HepG2 (cell line): ENCODE results near the gene ESYT1. TPM values are rescaled to one million over a fixed set of nuclear protein-coding genes. Genes with fewer than 3 reads are reported as not detected.

Experiments used
- ATAC-seq: fragments of 200-7000 bp; cut with Tn5 transposase; 3 replicates; pipeline ENCODE4 v1.9.1; 2020; ENCODE audit warnings: mild to moderate bottlenecking, moderate library complexity
- BruUV-seq: library from RNA; stranded (reverse); fragments of 400-500 nt; replicated peaks from 2 replicates; lab custom pipeline; 2021; lab: Mats Ljungman, UMichigan
- CTCF ChIA-PET: fragments of 300-600 bp; formaldehyde crosslinking; extraction: SDS; loops from one replicate; lab custom pipeline; 2021; ENCODE audit warnings: low total read pairs, inconsistent platforms, low intra/inter-chr PET ratio; lab: Yijun Ruan, JAX
- POLR2A ChIA-PET: fragments of 350-600 bp; sonication (Branson Sonifier 250); formaldehyde crosslinking; loops from one replicate; lab custom pipeline; 2020; ENCODE audit warnings: antibody characterized with exemption, inconsistent platforms; lab: Yijun Ruan, JAX
- DNase-seq: peaks from one replicate; pipeline ENCODE4 v3.0.0-alpha.2; 2015; ENCODE audit warnings: low spot score
- FAIRE-seq: peaks from 3 replicates; lab custom pipeline; 2011; peaks lifted over from hg19 to GRCh38; lab: Jason Lieb, UNC
- H2AFZ ChIP-seq: one replicate; pipeline ENCODE4 v1.6.1; 2011; ENCODE audit warnings: low read length, inconsistent platforms
- H3K27ac ChIP-seq: fragments of 300-600 bp; 3 replicates; pipeline ENCODE4 v1.8.0; 2011; ENCODE audit warnings: mixed run types, mild to moderate bottlenecking, mixed read lengths, low read length, inconsistent platforms; ENCODE audit not compliant: insufficient read depth; ENCODE audit errors: extremely low read length
- H3K27me3 ChIP-seq, 2 experiments: fragments of 200-600 bp in 1 of 2; 2 replicates in 1 of 2; 3 replicates in 1 of 2; pipeline versions ENCODE4 v1.6.0 to v1.8.0; 2011; ENCODE audit warnings: low read length in 2 of 2, mild to moderate bottlenecking in 2 of 2, moderate library complexity in 2 of 2, inconsistent platforms in 1 of 2; ENCODE audit not compliant: insufficient read depth in 2 of 2, control insufficient read depth in 1 of 2
- H3K36me3 ChIP-seq, 2 experiments: fragments of 200-600 bp in 1 of 2; replicated peaks in 1 of 2; 2 replicates in 1 of 2; 3 replicates in 1 of 2; pipeline versions ENCODE4 v1.5.1 to v1.8.0; 2011; ENCODE audit warnings: low read length in 2 of 2, inconsistent platforms in 1 of 2; ENCODE audit not compliant: insufficient read depth in 2 of 2, control insufficient read depth in 1 of 2
- H3K4me1 ChIP-seq: 2 replicates; pipeline ENCODE4 v1.5.1; 2012; ENCODE audit warnings: low read length, inconsistent platforms; ENCODE audit not compliant: insufficient read depth
- H3K4me2 ChIP-seq: 2 replicates; pipeline ENCODE4 v1.6.0; 2011; ENCODE audit warnings: low read depth, low read length, inconsistent platforms
- H3K4me3 ChIP-seq, 3 experiments: fragments of 200-600 bp in 1 of 3; sonication (generic), shearing (Covaris generic) in 1 of 3; replicated peaks in 1 of 3; 2 replicates each; pipeline ENCODE4 v1.5.1; 2011 to 2016; ENCODE audit warnings: low read length in 3 of 3, inconsistent platforms in 2 of 3, low read depth in 2 of 3, mild to moderate bottlenecking in 2 of 3, control low read depth in 1 of 3, mixed read lengths in 1 of 3; ENCODE audit not compliant: insufficient read depth in 1 of 3
- H3K79me2 ChIP-seq: one replicate; pipeline ENCODE4 v1.6.1; 2011; ENCODE audit warnings: low read length, inconsistent platforms; ENCODE audit not compliant: insufficient read depth
- H3K9ac ChIP-seq: 2 replicates; pipeline ENCODE4 v1.6.0; 2011; ENCODE audit warnings: mild to moderate bottlenecking, low read depth, low read length, inconsistent platforms; ENCODE audit not compliant: insufficient read depth
- H3K9me3 ChIP-seq: 2 replicates; pipeline ENCODE4 v1.5.1; 2012; ENCODE audit warnings: mild to moderate bottlenecking, low read length
- H4K20me1 ChIP-seq: 2 replicates; pipeline ENCODE4 v1.6.0; 2011; ENCODE audit warnings: inconsistent platforms, mild to moderate bottlenecking, low read length, moderate library complexity; ENCODE audit not compliant: insufficient read depth
- AHR ChIP-seq: IDR thresholded peaks from 2 replicates; pipeline ENCODE4 v1.6.1; 2018; ENCODE audit warnings: missing genetic modification reagents, missing compliant biosample characterization
- HDAC2 ChIP-seq: sonication (generic); formaldehyde crosslinking; IDR thresholded peaks from 2 replicates; pipeline ENCODE4 v1.4.0; 2020; ENCODE audit warnings: missing genetic modification reagents
- HDAC6 ChIP-seq: fragments of 200-600 bp; sonication (generic); IDR thresholded peaks from 2 replicates; pipeline ENCODE4 v1.7.0; 2017; ENCODE audit warnings: mild to moderate bottlenecking, antibody characterized with exemption, low read length, low read depth
- MLLT10 ChIP-seq: sonication (generic); formaldehyde crosslinking; IDR thresholded peaks from 2 replicates; pipeline ENCODE4 v1.4.0; 2020; ENCODE audit warnings: missing genetic modification reagents
- MTA3 ChIP-seq: sonication (generic); formaldehyde crosslinking; IDR thresholded peaks from 2 replicates; pipeline ENCODE4 v1.4.0; 2020; ENCODE audit warnings: missing genetic modification reagents
- RFX5 ChIP-seq: IDR thresholded peaks from 2 replicates; pipeline ENCODE4 v1.6.1; 2011; ENCODE audit warnings: low read depth, low read length, improper control_type of control experiment
- SP1 ChIP-seq, 2 experiments: fragments of 450-650 bp in 1 of 2; sonication (generic) in 1 of 2; formaldehyde crosslinking in 1 of 2; IDR thresholded peaks; 2 replicates each; pipeline versions ENCODE4 v1.4.0 to v1.6.1; 2016 to 2020; ENCODE audit warnings: missing genetic modification reagents in 1 of 2
- SRSF1 ChIP-seq: fragments of 200-400 bp; formaldehyde crosslinking; optimal IDR thresholded peaks from 2 replicates; pipeline ENCODE3; 2017; ENCODE audit warnings: mild to moderate bottlenecking, low read depth, low read length, moderate library complexity
- TBL1XR1 ChIP-seq: fragments of 150-350 bp; IDR thresholded peaks from 2 replicates; pipeline ENCODE4 v1.6.1; 2014; ENCODE audit warnings: borderline replicate concordance, low read length; ENCODE audit not compliant: partially characterized antibody
- ZFP37 ChIP-seq: sonication (generic); formaldehyde crosslinking; IDR thresholded peaks from 2 replicates; pipeline ENCODE4 v1.4.0; 2020; ENCODE audit warnings: missing genetic modification reagents, borderline replicate concordance
- ZNF20 ChIP-seq: sonication (generic); formaldehyde crosslinking; IDR thresholded peaks from 2 replicates; pipeline ENCODE4 v1.4.0; 2020; ENCODE audit warnings: mild to moderate bottlenecking, moderate library complexity, missing genetic modification reagents
- ZNF430 ChIP-seq: sonication (generic); formaldehyde crosslinking; IDR thresholded peaks from 2 replicates; pipeline ENCODE4 v1.9.0; 2021; ENCODE audit warnings: mild to moderate bottlenecking, missing genetic modification reagents
- ZNF572 ChIP-seq: sonication (generic); formaldehyde crosslinking; IDR thresholded peaks from 2 replicates; pipeline ENCODE4 v1.5.1; 2020; ENCODE audit warnings: mild to moderate bottlenecking, missing genetic modification reagents
- ZNF775 ChIP-seq: sonication (generic); formaldehyde crosslinking; IDR thresholded peaks from 2 replicates; pipeline ENCODE4 v1.4.0; 2020; ENCODE audit warnings: missing genetic modification reagents, mild to moderate bottlenecking, moderate library complexity, borderline replicate concordance
- WGBS: methylation state at CpG from one replicate; pipeline ENCODE4 v1.1.6; 2017; ENCODE audit warnings: low lambda C conversion rate; 5-methylcytosine and 5-hydroxymethylcytosine counted together
- in situ Hi-C: cut with HindIII; loops from 2 replicates; pipeline ENCODE4 v1.10.0; 2017; ENCODE audit warnings: low pct_unique_long_range_greater_than_20kb; ENCODE audit not compliant: extremely low pct_ligation_motif_present
- intact Hi-C: fragments of 100-400 bp; cut with micrococcal nuclease; formaldehyde crosslinking; loops from one replicate; pipeline ENCODE4 v1.10.0; 2022; ENCODE audit not compliant: unreplicated experiment
- polyA plus RNA-seq, 8 experiments: library from polyadenylated mRNA; depleted of rRNA in 3 of 8; stranded (reverse) in 7 of 8; unstranded in 1 of 8; fragments of >200 nt; fragmentation: Illumina TruSeq in 4 of 8; extraction: Trizol in 4 of 8; gene quantifications; 2 replicates each; pipeline versions ENCODE4 v1.2.1 to v1.2.3, GENCODE V29; 2011 to 2016; ENCODE audit warnings: low read depth in 4 of 8, missing spikeins in 1 of 8, mixed read lengths in 1 of 8; ENCODE audit not compliant: insufficient read depth in 1 of 8
- total RNA-seq, 5 experiments: library from RNA; depleted of rRNA; stranded (reverse); fragments of >200 nt; fragmentation: Illumina TruSeq; extraction: Trizol; gene quantifications; 2 replicates each; pipeline ENCODE4 v1.2.3, GENCODE V29; 2016; ENCODE audit warnings: low read depth in 1 of 5
- TF ChIP-seq, protein P1 (sequence below): sonication (generic); formaldehyde crosslinking; IDR thresholded peaks from 2 replicates; pipeline ENCODE4 v1.4.0; 2020; ENCODE audit warnings: missing genetic modification reagents
- TF ChIP-seq, protein P2 (sequence below): sonication (generic); formaldehyde crosslinking; IDR thresholded peaks from 2 replicates; pipeline ENCODE4 v1.4.0; 2020; ENCODE audit warnings: mild to moderate bottlenecking, missing genetic modification reagents

The ESYT1 gene
- total and polyA plus RNA-seq, 2 of the 13 experiments (the other 11 are each of a cell fraction or from before 2014, with no cell fraction given): 66.9 to 71.0 TPM

DNA sequence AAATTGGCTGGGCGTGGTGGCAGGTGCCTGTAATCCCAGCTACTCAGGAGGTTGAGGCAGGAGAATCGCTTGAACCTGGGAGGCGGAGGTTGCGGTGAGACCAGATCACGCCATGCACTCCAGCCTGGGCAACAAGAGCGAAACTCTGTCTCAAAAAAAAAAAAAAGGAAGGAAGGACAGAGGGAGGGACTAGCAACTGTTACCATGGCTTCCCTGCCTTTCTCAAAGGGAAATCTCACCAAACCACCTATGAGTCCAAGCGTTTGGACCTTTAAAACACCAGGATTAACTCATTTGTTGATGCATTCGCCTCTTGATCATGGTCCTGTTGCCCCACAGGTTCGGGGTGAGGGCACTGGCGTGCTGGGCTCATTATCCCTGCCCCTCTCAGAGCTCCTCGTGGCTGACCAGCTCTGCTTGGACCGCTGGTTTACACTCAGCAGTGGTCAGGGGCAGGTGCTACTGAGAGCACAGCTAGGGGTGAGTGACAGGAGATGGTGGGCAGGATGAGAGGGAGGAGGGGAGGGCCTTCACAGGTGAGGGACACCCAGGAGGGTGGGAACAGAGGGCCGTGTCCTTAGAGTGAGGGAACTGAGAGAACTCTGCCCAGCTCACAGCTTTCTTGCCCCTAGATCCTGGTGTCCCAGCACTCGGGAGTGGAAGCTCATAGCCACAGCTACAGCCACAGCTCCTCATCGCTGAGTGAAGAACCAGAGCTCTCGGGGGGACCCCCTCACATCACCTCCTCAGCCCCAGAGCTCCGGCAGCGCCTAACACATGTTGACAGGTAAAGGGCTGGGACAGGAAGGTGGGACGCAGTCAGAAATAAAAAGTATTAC is 14.1 kb downstream of the ESYT1 start:
- CTCF ChIA-PET: no interaction called here
- Histone ChIP-seq H3K9me3 (no peaks in the 10 kb centered on the region), H3K4me1 (no peaks in the 10 kb centered on the region), H3K4me3 (no peak overlapping the region), H3K36me3 (peaks cover 15 to 72% of the 10 kb centered on the region in 2 experiments), H3K4me2 (no peak overlapping the region), H3K27me3 (no peaks in the 10 kb centered on the region), H3K79me2 (no peaks in the 10 kb centered on the region), H3K9ac (no peak overlapping the region), H3K27ac (no peak overlapping the region), H4K20me1 (no peaks in the 10 kb centered on the region), H2AFZ (no peak overlapping the region)
- in situ Hi-C loops (no loop called here), intact Hi-C loops (no loop called here)
- no peak for FAIRE-seq
- DNase-seq: no peak
- BruUV-seq: no TSS peak
- no peak; the same call in 2 of the 3 replicates for ATAC-seq
- POLR2A ChIA-PET: interaction anchor here (0.8 to 1.0 kb wide), 3 partner anchors 15 to 23 kb away, joined by 3 to 4 read pairs (median 3); partner anchors contain the start of genes ESYT1 and MYL6
- 97% methylated on average over 19 of the region's 19 CpGs for WGBS
- TF ChIP-seq ZNF775 (CRISPR knock-in tag) (no peak), RFX5 (no peak), SRSF1 (no peak), SP1 (IDR thresholded peaks at IDR 0.05) (no peak), SP1 (CRISPR knock-in tag; IDR thresholded peaks at IDR 0.05) (no peak), ZNF20 (CRISPR knock-in tag) (no peak), ZNF430 (CRISPR knock-in tag) (no peak), MTA3 (CRISPR knock-in tag) (no peak), MLLT10 (no peak), HDAC6 (no peak), HDAC2 (no peak), ZFP37 (CRISPR knock-in tag) (no peak), ZNF572 (no peak), TBL1XR1 (no peak), AHR (CRISPR knock-in tag) (no peak)
- TF ChIP-seq, protein P1, sequence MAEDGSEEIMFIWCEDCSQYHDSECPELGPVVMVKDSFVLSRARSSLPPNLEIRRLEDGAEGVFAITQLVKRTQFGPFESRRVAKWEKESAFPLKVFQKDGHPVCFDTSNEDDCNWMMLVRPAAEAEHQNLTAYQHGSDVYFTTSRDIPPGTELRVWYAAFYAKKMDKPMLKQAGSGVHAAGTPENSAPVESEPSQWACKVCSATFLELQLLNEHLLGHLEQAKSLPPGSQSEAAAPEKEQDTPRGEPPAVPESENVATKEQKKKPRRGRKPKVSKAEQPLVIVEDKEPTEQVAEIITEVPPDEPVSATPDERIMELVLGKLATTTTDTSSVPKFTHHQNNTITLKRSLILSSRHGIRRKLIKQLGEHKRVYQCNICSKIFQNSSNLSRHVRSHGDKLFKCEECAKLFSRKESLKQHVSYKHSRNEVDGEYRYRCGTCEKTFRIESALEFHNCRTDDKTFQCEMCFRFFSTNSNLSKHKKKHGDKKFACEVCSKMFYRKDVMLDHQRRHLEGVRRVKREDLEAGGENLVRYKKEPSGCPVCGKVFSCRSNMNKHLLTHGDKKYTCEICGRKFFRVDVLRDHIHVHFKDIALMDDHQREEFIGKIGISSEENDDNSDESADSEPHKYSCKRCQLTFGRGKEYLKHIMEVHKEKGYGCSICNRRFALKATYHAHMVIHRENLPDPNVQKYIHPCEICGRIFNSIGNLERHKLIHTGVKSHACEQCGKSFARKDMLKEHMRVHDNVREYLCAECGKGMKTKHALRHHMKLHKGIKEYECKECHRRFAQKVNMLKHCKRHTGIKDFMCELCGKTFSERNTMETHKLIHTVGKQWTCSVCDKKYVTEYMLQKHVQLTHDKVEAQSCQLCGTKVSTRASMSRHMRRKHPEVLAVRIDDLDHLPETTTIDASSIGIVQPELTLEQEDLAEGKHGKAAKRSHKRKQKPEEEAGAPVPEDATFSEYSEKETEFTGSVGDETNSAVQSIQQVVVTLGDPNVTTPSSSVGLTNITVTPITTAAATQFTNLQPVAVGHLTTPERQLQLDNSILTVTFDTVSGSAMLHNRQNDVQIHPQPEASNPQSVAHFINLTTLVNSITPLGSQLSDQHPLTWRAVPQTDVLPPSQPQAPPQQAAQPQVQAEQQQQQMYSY (CRISPR knock-in tag): no peak
- TF ChIP-seq, protein P2, sequence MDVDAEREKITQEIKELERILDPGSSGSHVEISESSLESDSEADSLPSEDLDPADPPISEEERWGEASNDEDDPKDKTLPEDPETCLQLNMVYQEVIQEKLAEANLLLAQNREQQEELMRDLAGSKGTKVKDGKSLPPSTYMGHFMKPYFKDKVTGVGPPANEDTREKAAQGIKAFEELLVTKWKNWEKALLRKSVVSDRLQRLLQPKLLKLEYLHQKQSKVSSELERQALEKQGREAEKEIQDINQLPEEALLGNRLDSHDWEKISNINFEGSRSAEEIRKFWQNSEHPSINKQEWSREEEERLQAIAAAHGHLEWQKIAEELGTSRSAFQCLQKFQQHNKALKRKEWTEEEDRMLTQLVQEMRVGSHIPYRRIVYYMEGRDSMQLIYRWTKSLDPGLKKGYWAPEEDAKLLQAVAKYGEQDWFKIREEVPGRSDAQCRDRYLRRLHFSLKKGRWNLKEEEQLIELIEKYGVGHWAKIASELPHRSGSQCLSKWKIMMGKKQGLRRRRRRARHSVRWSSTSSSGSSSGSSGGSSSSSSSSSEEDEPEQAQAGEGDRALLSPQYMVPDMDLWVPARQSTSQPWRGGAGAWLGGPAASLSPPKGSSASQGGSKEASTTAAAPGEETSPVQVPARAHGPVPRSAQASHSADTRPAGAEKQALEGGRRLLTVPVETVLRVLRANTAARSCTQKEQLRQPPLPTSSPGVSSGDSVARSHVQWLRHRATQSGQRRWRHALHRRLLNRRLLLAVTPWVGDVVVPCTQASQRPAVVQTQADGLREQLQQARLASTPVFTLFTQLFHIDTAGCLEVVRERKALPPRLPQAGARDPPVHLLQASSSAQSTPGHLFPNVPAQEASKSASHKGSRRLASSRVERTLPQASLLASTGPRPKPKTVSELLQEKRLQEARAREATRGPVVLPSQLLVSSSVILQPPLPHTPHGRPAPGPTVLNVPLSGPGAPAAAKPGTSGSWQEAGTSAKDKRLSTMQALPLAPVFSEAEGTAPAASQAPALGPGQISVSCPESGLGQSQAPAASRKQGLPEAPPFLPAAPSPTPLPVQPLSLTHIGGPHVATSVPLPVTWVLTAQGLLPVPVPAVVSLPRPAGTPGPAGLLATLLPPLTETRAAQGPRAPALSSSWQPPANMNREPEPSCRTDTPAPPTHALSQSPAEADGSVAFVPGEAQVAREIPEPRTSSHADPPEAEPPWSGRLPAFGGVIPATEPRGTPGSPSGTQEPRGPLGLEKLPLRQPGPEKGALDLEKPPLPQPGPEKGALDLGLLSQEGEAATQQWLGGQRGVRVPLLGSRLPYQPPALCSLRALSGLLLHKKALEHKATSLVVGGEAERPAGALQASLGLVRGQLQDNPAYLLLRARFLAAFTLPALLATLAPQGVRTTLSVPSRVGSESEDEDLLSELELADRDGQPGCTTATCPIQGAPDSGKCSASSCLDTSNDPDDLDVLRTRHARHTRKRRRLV (CRISPR knock-in tag): no peak
